Suprapubic skin (tissue), 4 donors: Measurements from ENCODE around the gene FOXD4.
"Not testable (repeated sequence)": the region's sequence is repeated elsewhere in the genome, so short reads cannot be mapped to it uniquely, and the experiment has no call there.

ENCODE experiments used
- EP300 ChIP-seq: sonication (generic); formaldehyde crosslinking; IDR thresholded peaks from one replicate; pipeline ENCODE4 v1.6.1; 2017; ENCODE audit warnings: antibody characterized with exemption
- POLR2AphosphoS5 ChIP-seq, 3 donors: sonication (generic); formaldehyde crosslinking; IDR thresholded peaks; one replicate each; pipeline ENCODE4 v1.6.1; 2017; ENCODE audit warnings: antibody characterized with exemption in 3 of 3
- TF ChIP-seq, protein P1 (sequence below), 2 donors: fragments of 200-600 bp in 1 of 2; fragments of 450-650 bp in 1 of 2; sonication (generic) in 1 of 2; IDR thresholded peaks; one replicate each; pipeline ENCODE4 v1.5.1; 2016 to 2019; ENCODE audit warnings: antibody characterized with exemption in 2 of 2, mild to moderate bottlenecking in 1 of 2, moderate library complexity in 1 of 2

DNA sequence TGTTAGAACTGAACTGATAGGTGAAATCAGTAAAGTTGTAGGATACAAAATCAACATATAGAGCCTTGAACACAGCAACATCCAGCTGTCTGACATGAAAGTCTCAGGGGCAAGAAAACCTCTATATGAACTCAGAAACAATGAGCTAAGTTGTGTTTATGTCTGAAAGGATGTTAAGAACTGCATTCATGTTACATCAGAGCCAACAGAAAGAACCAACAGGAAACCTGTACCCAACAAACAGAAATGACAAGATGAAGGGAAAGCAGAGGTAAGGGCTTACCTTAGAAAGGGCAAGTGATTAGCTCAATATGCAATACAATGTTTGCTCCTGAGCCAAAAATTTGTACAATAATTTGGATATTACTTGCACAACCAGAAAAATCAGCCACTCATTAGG, 31.5 kb downstream of the FOXD4 start:
- TF ChIP-seq, protein P1, sequence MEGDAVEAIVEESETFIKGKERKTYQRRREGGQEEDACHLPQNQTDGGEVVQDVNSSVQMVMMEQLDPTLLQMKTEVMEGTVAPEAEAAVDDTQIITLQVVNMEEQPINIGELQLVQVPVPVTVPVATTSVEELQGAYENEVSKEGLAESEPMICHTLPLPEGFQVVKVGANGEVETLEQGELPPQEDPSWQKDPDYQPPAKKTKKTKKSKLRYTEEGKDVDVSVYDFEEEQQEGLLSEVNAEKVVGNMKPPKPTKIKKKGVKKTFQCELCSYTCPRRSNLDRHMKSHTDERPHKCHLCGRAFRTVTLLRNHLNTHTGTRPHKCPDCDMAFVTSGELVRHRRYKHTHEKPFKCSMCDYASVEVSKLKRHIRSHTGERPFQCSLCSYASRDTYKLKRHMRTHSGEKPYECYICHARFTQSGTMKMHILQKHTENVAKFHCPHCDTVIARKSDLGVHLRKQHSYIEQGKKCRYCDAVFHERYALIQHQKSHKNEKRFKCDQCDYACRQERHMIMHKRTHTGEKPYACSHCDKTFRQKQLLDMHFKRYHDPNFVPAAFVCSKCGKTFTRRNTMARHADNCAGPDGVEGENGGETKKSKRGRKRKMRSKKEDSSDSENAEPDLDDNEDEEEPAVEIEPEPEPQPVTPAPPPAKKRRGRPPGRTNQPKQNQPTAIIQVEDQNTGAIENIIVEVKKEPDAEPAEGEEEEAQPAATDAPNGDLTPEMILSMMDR (IDR thresholded peaks at IDR 0.05) = not testable (repeated sequence)
- not testable (repeated sequence) for TF ChIP-seq POLR2AphosphoS5 (IDR thresholded peaks at IDR 0.05); EP300
